PC-9 (cell line): ENCODE data around the gene RCSD1.

Source experiments
- EZH2 ChIP-seq: fragments of 200-600 bp; sonication (generic); IDR thresholded peaks from 2 replicates; pipeline ENCODE4 v1.8.0; 2017; ENCODE audit warnings: antibody characterized with exemption, low read depth
- TF ChIP-seq, protein P1 (sequence below): fragments of 200-600 bp; sonication (generic); conservative IDR thresholded peaks from 2 replicates; pipeline ENCODE4 v1.6.1; 2017; ENCODE audit warnings: mixed run types, antibody characterized with exemption, mild to moderate bottlenecking, moderate library complexity

DNA sequence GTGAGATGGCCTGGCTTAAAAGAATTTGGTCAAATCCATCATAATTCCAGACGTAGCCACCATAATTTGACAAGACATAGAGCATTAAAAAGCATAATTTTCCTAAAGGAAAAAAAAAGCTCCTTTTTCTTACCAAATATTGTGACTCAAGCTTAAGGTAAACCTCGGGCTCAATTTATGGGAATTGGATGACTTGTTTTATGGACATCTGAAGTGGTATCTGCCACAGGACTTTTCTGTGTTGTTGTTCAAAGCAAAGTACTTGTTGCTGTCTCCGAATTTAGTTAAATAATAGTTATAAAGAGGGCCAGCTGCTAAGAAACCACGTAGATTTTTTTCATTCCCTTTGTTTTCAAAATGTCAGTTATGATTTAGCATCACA is 92.8 kb downstream of the RCSD1 start:
- TF ChIP-seq, protein P1, sequence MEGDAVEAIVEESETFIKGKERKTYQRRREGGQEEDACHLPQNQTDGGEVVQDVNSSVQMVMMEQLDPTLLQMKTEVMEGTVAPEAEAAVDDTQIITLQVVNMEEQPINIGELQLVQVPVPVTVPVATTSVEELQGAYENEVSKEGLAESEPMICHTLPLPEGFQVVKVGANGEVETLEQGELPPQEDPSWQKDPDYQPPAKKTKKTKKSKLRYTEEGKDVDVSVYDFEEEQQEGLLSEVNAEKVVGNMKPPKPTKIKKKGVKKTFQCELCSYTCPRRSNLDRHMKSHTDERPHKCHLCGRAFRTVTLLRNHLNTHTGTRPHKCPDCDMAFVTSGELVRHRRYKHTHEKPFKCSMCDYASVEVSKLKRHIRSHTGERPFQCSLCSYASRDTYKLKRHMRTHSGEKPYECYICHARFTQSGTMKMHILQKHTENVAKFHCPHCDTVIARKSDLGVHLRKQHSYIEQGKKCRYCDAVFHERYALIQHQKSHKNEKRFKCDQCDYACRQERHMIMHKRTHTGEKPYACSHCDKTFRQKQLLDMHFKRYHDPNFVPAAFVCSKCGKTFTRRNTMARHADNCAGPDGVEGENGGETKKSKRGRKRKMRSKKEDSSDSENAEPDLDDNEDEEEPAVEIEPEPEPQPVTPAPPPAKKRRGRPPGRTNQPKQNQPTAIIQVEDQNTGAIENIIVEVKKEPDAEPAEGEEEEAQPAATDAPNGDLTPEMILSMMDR = no peak
- no peak for TF ChIP-seq EZH2
